Left kidney (tissue), 2 donors: ENCODE data around the gene SERTAD1. TPM values are rescaled to one million over a fixed set of nuclear protein-coding genes. Genes with fewer than 3 reads are reported as not detected.

ENCODE experiments used
- DNase-seq: peaks from one replicate; pipeline ENCODE4 v3.0.0-alpha.2; 2013
- polyA plus RNA-seq: library from polyadenylated mRNA; unstranded; fragments of 120-200 nt; gene quantifications from one replicate; pipeline ENCODE4 v1.2.1, GENCODE V29; 2013; ENCODE audit not compliant: insufficient read length

Gene SERTAD1
- polyA plus RNA-seq, 1 donor = 5.7 TPM

DNA sequence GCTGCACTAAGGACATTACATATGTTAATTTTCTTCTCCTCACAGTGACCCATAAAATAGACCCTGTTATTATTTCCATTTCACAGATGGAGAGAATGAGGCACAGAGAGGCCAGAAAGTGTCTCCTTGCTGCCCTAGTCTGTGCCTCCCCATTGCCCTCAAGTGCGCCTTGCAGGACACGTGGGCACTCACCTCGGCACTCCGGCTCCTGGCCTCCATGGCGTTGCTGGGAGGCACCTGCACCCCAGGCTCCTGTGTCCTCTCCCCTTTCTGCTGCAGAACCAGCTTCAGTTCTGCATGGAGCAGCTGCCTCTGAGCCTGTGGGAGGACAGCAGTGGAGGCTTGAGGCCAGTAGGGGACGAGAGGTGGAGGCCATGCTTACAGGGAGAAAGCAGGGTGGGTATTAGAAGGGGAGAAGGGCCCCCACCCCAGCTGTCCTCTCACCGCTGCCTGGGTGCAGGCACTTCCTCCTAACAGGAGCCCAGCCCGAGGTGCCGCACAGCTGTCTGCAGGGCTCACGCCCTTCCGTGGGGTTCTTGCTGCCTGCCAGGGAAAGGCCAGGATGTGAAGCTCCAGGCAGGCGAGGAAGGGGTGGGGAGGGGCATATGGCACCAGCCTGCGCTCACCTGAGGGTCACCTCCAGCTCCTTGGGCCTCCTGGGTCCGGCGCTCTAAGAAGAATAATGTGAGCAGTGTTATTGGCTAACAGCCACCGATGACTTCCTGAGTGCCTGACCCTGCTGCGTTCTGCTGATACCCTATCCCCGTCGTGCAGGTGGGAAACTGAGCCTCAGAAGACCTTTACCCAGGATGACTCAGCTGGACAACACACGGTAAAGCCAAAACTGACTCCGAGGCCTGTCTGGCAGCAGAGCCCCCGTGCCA lies 17.8 kb downstream of the SERTAD1 start:
- no peak for DNase-seq

DNA sequence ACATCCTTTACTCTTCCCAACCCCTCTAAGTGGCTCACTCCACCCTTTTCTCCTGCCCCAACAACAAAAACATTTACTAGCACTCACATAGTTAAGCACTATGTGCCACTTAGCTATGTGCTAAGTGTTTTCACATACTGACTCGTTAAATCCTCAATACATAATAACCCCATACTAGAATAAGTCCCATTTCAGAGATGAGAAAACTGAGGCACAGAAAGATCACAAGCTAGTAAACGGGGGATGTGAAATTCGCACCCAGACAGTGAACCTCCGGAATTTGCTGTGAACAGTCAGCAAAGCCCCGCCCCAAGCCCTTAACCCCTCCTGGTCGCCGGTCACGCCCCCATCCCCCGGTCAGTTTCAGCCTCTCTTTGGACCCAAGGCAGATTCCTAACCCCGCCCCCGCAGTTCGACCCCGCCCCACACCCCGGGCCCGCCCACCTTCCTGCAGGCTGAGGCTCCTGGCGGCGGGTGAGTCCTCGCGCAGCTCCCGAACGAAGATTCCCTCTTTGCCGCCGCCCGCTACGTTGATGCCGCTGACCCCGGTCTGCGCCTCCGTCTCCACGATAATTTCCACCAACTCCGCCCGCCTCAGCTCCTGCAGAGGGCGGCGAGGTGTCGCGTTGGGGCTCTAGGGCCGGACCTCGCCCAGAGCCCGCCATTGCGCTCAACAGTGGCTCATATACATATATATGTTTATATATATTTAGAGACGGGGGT lies 22.4 kb downstream of the SERTAD1 start:
- peak; percentile 78 for DNase-seq

DNA sequence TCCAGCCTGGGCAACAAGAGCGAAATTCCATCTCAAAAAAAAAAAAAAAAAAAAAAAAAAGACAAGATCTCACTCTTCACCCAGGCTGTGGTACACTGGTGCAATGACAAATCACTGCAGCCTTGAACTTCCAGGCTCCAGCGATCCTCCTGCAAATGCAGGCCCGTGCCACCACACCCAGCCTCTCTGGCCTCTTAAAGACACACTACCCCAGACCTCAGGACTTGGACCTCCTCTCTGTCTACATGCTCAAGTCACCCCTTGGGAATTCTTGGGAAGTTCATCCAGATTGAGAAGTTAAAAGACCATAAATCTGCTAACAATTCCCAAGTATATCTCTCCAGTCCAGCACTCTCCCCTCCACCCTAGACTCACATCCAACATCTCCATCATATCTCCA lies 25.2 kb downstream of the SERTAD1 start:
- DNase-seq = no peak

DNA sequence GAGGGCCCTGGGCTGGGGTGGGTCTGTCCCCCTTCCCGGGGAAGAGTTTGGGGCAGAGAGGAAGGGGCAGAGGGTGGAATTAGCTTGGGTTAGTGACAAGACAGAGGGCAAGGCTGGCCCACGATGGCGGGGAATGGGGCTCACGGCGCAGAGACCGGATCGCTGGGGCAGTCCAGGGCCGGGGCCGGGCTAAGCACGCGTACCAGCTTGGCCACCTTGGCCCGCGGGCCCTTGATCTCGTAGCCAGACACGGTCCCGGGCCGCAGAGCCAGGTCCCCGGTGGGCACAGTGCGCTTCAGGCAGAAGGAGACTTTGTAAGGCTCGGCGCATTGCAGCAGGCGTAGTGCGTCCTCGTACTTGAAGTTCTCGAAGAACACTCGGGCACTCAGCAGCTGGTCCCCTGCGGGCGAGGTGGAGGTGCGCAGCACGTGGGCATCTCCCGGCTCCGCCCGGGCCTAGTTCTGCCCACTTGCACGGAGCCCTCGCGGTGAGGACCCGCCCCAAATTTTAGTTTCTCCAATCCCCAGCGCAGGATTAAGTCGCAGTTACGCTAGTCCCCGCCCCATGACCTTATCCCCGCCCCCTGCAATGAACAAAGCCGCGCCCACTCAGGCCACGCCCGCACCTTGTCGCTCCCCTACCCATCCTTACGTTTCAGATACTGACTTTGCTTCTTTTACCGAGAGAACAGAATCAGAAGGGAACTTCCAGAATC lies 27.2 kb downstream of the SERTAD1 start:
- peak; percentile 54 for DNase-seq

DNA sequence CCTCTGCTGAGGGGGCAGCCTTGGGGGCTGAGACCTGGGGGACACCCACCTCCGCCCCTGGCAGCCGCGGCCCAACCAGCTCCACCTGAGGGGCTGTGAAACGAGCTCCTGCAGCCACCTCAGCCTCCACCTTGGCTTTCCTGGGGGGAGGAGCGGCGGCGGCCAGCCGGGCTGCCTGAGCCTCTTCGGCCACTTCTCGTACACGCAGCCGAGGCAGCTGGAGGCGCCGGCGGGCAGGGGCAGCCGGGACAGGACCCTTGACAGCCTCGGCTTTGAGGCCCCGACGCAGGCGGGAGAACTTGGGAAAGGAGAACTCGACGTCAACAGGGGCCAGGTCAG lies 28.3 kb downstream of the SERTAD1 start:
- no peak for DNase-seq

DNA sequence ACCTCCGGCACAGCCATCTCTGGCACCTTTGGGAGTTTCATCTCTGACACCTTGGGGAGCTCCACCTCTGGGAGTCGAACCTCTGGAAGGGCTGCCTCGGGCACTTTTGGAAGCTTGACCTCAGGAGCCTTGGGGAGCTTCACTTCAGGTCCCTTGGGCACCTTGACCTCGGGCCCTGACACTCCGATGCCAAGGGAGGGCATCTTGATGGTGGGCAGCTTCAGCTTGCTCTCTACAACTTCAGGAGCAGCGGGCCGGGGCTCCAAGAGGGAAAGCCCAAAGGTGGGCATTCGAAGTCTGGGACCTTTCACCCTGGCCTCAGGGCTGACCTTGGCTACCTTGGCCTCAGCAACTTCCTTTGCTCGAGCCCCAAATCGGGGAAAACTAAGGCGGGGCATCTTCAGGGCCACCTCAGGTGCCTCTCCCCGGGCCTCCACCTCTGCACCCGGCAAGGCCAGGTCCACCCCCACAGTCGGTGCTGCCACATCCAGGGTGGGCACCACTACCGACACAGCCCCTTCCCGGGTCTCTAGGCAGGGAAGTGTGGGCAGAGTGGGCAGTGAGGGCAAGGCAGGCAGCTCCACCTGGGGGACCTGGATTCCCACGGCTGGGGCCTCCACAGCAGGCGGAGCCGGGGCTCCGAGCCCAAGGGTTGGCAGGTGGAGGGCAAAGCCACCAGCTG lies 28.8 kb downstream of the SERTAD1 start:
- no peak for DNase-seq

DNA sequence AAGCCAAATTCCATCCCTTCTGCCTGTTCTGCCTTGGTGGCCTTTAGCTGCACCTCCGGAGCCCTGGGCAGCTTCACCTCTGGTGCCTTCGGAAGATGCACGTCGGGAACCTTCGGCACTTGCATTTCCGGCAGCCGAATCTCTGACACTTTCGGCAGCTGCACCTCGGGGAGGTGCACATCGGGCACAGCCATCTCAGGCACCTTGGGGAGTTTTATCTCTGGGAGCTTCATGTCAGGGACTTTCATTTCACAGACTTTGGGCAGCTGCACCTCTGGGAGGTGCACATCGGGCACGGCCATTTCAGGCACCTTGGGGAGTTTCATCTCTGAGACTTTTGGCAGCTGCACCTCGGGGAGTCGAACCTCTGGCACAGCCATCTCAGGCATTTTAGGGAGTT lies 29.8 kb downstream of the SERTAD1 start:
- DNase-seq = no peak

DNA sequence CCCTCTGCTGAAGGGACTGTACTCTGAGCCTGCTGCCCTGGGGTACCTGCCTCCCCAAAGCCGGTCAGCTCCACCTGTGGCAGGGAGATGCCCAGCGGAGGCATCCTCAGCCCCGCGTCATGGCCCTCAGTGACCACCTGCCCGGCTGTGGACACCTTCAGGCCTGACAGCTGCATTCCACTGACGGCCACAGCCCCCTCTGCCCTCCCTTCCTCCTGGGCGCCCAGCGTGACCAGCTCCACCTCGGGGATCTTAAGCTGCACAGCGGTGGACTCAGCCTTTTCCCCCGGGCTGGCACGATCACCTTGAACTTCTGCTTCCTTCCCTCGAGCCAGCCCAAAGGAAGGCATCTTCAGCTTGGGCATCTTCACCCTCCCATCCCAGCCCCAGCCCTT lies 31.0 kb downstream of the SERTAD1 start:
- DNase-seq = no peak

DNA sequence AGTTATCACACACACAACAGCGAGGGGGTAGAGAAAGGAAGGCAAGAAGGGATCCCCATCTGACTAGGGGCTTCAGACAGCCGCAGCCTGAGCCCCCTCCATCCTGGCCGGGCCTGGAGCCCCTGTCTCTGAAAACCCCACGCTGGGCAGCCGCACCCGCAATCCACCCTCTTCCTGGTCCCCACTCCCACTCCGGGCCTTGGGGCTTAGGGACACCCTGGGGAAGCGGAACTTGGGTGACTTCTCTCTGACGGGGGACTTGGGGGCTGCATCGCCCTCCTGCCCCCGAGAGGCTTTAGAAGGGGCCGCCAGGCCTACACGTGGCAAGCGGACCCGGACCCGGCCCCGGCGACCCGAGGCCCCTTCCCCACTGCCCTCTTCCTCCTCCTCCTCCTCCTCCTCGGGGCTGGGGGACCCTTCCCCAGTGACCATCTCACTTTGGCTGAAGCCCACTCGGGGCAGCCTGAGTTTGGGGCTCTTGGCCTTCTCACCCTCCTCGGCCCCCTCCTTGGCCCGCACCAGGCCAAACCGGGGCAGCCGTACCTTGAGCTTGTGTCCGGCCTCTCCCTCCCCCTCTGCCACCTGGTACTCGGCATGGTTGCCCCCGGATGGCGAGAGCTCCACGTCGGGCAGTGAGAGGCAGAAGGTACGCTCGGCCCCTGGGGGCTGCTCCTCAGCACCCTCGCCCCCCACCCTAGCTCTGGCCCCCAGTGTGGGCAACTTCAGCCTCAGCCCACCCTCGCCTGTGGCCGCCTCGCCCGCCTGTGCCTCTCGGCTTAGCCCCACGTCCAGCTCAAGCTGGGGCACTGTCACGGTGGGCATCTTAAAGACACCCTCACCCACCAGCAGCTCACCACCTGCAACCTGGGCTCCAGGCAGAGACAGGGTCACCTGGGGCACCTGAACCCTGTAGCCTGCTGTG lies 31.6 kb downstream of the SERTAD1 start:
- DNase-seq = no peak

DNA sequence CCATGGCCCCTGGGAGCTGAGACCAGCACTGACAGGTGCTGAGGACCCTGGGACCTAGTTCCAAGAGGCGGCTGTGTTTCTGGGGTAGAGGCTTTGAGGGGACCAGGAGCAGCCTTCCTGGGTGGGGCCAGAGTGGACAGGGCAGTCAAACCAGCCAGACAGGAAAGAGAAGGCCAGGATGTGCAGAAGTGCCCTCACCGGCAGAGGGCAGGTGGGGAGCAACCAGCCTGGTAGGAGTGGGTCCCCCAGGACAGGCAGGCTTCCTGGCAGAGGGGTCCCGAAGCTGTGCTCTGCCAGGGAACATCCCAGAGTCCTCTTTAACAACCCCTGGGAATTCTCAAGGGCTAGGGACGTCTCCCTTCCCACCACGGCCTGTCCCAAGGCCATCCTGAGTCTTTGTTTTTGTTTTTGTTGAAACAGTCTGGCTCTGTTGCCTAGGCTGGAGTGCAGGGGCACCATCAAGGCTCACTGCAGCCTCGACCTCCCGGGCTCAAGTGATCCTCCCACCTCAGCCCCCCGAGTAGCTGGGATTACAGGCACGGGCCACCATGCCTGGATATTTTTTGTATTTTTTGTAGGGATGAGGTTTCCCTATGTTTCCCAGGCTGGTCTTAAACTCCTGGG lies 32.8 kb downstream of the SERTAD1 start:
- no peak for DNase-seq

DNA sequence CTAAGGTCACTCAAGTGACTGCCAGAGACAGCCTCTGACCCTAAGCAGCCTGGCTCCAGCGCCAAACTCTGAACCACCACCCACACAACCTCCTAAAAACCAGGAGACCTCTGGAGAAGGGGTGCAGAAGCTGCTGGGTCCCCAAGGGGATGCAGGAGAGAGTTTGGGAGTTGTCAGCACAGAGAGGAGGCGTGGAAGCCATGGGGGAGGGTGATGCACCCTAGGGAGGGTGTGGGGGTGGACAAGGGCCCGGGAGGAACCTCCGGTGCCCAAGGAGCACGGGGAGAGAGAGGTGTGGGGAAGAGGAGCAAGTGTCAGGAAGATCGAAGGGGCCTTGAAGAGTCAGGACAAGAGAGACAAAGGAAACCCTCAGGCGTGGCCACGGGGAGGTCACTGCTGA lies 33.7 kb downstream of the SERTAD1 start:
- no peak for DNase-seq

DNA sequence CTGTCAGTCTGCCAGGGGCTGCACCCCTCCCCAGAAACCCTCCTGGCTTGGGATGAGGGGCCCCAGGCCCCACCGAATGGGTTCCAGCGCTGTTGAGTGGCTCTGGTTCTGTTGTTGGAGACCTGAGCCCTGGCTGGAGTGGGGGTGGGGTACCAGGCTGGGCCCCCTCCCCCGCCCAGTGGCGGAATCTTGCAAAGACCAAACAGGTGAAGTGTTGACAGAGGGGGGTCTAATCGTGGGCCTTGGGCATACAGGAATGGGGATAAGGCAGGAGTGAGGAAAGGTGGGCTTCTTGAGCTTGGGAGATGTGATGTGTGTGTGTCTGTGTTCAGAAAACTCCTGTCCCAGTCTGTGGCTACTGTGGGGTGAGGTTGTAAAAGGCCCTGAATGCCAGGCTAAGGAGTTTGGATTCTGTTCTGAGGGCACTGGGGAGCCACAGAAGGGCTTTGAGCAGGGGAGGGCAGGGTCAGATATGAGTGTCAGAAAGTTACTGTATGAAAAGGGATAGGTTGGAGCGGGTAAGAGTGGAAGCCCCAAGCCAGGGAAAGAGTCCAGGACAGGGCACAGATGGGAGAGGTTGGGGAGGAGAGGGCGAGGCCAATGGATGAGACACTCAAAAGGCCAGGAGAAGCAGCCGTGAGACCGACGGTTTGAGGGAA lies 35.6 kb downstream of the SERTAD1 start, which contains the start of gene HIPK4:
Gene HIPK4, minus strand, starts transcription at position 98 of the 659 bp plus-strand sequence. CDS start 279 bp downstream, outside the sequence.
- DNase-seq = no peak

DNA sequence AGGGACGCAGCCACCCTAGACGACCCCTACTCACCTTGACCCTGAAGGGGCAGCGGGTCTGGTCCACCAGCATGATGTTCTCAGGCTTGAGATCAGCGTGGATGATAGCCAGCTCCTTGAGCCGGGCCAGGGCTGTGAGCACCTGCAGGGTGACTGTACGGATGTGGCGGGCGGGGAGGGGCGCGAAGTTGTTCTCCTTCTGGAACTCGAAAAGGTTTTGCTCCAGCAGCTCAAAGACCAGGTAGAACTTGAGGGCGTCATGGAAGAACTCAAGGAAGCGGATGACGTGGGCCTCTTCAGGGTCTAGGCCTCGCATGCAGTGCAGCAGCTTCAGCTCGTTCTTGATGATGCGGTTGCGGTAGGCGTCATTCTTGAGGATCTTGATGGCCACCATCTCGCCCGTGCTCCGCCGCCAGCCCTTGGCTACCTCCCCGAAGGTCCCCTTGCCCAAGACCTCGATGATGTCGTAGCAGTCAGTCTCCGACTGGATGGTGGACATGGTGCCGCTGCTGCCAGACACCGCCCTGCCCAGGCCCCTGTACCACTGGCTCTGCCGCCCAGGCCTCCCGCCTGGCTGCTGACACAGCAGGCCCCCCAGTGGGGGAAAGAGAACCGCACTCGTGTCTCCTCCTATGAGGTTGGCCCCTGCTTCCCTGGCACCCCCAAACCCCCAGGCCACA lies 36.2 kb downstream of the SERTAD1 start:
- DNase-seq = no peak

DNA sequence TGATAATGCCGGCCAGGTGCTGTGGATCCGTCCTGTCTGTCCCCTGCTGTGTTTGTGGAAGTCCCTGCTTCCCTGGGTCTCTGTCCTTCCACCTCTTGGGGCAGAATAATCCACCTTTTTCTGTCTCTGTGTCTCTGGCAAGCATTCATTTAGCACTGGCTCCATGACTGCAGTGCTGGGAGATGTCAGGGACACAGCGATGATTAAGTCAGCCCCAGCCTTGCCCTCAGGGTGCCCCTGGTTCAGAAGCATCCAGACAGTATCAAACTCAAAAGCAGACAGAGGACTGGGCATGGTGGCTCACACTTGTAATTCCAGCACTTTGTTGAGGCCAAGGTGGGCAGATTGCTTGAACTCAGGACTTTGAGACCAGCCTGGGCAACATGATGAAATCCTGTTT lies 37.3 kb downstream of the SERTAD1 start:
- DNase-seq = no peak

DNA sequence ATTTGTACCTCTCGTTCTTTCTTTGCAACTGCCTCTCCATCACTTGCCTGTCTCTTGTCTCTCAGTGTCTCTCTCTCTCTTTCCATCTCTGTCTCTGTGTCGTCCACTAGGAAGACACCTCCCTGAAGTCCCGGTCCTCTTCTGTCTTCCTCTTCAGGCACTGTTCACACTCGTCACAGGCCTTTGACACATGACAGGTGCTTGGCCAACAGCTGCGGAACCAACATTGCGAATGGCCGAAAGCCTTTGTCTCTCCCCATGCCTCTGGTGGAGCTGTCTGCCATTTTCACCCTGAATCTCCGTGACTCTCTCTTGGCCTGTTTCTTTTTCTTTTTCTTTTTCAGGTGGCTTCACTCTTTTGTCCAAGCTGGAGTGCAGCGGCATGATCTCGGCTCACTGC lies 38.6 kb downstream of the SERTAD1 start:
- no peak for DNase-seq

DNA sequence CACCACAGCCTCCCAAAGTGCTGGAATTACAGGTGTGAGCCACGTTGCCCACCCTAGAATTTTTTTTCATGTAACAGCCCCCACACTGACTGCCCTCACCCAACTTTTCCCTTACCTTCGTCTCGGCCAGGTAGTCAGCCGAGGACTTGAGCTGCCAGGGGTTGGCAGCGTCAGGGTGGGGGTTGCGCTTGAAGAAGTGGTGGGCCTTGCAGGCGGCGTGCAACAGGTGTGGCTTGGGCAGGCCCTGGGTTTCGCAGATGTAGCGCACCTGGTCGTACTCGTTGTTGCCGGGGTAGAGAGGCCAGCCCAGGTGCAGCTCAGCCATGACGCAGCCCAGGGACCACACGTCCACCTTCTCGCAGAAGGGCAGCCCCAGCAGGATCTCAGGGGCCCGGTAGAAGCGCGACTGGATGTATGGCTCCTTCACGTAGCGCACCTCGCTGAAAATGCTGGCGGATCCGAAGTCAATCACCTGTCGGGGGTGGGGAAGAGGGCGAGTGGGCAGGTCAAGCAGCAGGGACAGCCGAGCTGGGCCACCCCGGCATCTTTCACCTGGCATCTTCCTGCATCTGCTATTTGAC lies 42.0 kb downstream of the SERTAD1 start:
- no peak for DNase-seq

DNA sequence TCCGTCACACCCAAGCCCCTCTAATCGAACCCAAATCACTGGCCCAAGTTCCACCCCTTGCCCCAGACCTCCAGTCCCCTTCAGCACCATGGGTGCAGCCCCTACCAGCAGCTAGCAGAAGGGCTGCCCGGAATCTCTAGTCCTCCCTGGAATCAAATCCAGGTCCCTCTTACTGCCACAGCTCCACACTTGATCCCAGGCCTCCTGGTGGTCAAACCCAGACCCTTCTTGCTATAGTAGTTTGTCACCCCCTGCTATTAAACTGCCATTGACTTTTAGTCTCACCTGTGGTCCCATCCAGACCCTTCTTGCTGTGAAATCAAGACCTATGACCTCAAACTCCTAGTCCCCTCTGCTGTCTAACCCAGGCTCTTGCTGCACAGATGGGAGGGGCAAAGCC lies 44.5 kb downstream of the SERTAD1 start:
- DNase-seq = no peak

DNA sequence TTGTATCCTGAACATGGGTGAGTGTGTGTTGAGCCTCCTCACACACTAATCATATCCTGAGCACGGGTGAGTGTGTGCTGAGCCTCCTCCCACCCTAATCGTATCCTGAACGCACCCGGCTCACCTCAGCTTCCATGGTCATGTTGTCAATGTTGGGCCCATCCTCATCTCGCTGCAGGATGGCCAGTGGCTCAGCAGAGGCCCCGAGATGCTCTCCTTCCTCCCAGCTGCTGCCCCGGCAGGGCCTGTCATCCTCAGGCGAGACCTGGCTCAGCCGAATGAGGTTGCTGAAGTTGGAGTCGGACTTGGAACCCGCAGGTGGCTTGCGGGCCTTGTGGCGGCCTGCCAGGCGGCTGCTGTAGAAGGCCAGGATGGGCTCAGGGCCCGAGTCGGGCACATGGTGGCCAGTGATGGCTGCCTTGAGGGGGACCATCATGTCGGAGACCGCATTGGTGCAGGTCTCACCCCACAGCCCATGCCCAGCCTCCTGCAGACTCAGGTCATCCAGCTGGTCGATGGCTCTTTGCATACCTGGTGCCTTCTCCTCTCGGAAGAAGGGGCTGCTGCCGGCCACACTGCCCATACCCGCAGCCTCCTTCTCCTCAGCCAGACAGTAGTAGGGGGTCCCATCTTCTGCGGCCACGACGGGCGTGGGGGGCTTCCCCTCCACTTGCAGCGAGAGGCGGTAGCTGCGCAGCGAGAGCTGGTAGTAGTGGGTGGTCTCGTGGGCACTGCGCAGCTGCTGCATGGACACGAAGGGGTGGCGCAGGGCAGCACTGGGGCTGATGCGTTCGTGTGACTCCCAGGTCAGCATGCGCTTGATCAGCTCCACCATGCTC lies 45.4 kb downstream of the SERTAD1 start:
- DNase-seq = no peak
